HG02642 (cell line): ENCODE results near the gene FBF1.
"Not testable (repeated sequence)": the region's sequence is repeated elsewhere in the genome, so short reads cannot be mapped to it uniquely, and the experiment has no call there.

Source experiments
- ATAC-seq: cut with Tn5 transposase; IDR thresholded peaks from one replicate; pipeline ENCODE4 v1.9.1; 2021; ENCODE audit warnings: mild to moderate bottlenecking; ENCODE audit not compliant: unreplicated experiment, poor library complexity

The FBF1 gene

DNA sequence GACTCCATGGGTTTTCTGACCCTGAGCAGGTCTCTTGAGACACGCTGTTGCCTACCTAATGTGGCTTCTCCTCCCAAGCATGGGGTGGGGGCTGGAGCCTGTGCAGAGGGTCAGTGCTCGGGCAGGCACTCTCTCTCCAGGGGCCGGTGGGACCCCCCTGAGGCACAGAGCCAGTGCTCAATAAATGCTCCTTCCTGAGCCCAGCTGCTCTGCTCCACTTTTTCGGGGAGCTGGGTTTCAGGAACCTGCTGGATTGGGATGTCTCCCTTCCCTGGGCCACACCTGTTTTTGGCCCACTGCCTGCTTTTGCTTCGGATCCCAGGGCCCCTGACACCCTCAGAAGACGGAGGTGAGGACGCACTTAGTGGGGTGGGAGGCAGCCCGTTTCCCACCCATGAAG lies 42.8 kb downstream of the FBF1 start:
- ATAC-seq = no peak

DNA sequence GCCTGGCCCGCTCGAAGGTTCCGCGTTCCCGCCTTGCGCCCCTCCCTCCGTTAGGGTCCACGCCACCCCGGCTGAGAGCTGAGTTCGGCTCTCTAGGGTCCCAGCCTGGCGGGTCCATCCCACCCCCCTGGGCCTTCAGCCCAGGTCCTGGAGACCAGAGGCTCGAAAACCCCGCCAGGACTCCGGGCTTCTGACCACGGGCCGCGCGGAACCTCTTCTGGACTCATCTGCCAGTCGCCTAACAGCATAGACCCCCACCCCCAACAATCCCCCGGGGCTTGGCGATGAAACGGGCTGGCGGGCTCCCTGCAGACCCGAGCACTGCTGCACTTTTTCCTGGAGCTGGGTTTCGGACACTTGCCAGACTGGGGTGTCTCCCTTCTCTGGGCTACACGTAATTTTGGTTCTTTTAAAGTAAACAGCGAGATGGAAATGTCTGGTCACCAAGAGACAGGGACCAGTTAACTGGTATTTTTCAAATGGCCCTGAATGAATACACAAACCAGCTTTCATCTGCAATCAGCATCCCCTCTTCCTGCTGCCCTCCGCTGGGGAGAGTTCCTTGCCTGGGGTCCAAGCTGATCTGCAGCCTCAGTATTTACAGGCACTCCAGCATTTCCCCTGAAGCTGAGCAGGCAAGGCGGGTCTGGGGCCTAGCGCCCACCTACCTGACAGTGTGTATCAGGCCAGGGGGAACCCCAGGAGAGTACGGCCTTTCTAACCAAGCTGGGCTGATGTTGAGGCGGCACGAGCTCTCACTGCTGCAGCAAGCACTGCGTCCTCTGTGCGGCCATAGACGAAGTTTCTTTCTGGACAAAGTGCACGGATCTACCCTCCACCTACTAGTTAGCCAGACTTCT lies 43.5 kb downstream of the FBF1 start:
- ATAC-seq = no peak

DNA sequence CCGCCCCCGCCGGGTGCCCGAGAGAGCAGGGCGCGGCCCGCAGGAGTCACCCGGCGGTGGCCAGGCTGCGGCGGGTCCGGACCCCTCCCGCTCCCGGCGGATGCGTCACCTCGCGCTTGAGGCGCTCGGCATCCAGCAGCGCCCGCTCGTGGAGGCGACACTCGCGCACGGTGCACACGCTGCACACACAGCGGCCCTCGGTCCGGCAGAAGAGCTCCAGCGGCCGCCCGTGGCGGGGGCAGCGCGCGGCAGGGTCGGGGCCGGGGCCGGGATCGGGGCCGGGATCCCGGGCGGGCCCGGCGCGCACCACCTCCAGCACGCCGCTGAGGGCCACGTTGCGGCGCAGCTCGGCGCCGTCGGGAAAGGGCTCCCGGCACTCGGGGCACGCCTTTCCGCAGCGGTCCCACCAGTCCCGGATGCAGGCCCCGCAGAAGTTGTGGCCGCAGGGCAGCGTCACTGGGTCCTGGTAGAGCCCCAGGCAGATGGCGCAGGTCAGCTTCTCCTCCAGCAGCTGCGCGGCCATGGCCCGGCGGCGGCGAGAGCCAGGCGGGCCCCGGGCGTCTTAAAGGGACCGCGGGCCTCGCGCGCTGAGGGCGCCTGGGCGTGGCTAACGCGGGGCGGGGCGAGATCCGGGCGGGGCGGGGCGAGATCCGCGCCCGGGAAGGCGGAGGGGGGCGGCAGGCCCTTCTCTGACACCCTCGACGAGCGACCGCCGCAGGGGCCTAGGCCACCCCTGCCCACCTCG lies 44.3 kb downstream of the FBF1 start, which contains the start of gene TRIM65:
Gene TRIM65, minus strand, starts transcription at position 537 of the 745 bp plus-strand sequence. Its CDS starts 14 bp downstream, at position 523.
- peak; percentile 72 for ATAC-seq

DNA sequence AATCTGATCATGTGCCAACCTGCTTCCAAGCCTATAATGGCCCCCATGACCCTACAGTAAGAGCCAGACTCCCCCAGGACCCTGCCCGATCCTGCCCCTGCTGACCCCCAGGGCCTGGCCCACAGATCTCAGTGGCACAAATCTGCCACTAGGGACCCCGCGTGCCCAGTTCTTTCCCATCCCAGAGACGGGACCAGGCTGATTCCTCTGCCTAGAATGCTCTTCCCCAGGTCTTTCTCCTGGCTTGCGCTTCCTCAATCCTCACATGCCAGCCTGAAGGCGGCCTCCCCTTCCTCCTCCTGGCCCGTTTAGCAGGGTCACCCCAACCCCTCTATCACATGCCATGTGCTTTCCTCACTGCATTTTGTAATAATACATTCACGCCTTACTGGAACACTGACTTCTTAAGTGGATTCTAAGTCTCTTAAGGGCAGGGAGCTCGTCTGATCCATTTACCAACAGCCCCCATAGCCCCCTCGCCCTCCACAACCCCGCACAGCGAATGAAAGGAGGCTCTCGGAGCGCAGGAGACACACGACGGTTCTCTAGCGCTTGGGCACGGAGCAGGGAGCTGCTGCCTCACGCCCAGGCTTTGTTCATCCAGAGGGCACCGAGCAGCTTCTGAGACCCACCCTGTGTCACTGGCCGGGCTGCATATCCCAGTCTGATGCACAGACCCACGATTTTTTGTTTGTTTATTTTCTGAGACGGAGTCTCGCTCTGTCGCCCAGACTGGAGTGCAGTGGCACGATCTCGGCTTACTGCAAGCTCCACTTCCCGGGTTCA lies 45.3 kb downstream of the FBF1 start:
- no peak for ATAC-seq

DNA sequence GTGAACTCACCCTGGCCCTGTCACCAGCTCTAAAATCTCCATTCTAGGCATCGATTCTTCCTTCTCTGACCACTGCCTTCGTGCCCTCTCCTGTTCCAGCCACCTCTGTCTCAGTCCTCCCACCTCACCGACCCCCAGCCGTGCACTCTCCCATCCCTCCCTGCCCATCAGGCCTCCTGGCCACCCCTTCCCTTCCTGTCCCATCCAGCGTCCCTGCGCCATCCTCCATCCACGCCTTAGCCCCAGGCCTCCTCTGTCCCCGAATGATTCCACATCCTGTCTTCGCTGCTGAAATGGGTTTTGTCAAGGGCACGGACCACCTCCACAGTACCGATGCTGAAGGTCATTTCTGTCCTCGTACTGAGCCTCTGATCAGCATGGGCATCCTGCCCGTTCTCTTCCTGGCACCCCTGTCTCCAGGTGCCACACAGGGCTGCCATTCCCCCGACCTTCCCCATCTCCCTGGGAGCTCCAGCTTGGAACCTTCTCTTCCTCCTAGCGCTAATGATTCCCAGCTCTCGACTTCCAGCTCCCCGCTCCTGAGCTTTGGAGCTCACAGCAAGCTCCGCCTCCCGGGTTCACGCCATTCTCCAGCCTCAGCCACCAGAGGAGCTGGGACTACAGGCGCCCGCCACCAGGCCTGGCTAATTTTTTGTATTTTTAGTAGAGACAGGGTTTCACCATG lies 46.7 kb downstream of the FBF1 start:
- no peak for ATAC-seq

DNA sequence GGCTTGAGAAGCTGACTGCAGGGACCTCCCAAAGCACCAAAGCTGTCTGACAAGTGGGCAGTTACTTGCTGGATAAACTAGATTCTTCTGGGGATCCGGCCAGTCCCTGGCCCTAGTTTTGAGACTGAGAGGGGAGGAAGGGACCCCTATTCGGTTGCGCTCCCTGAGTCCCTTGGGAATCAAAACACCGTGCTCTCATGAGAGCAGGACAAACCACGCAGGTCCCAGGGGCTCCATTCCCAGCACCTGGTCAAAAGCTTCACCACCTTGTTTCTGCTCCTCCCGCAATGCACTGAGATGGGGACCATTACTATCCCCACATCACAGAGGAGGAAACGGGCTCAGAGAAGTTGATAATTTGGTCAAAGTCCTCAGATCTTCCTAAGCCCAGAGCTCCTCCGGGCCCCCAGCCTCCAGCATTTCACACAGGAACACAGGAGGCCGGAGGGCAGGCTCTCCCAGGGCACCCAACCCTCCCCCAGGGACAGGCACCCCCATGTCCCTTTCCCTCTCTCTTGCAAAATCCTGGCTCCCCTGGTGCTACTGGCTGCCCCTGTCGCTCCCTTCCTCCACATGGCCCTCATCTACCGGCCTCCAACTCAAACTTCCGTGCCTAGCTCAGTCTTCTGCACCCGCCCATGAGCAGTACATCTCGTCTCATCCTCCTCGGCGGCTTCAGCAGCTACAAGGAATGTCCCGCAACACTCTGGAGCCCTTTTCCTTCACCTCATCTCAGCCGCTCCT lies 47.4 kb downstream of the FBF1 start:
- no peak for ATAC-seq

DNA sequence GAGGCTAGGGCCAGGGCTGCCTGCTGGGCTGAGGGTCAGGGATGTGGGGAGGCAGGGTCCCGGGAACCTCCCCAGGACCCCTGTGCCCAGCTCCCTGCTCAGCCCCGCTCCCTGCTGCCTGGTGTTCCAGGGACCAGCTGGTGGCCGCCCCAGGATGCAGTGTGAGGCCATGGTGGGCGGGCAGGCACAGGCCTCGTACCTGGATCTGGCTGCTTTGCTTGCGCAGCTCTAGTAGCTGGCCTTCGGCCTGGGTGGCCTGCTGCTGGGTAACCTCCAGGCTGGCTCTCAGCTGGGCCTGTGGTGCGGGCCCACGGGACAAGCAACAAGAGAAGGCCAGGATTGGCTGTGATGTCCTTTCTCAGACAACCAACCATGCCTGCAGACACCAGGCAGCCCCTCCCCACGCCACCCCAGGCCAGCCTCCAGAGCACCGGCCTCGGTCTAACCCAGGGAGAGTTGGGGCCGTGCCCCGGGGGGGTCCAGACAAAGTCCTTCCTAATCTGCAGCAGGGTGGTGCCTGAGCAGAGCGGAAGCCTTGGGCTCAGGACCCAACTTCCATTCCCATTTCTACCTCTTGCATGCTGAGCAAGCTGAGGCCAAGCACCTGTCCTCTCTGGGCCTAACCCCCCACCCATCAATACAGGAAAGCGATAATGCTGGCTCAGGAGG lies 48.2 kb downstream of the FBF1 start:
- no peak for ATAC-seq

DNA sequence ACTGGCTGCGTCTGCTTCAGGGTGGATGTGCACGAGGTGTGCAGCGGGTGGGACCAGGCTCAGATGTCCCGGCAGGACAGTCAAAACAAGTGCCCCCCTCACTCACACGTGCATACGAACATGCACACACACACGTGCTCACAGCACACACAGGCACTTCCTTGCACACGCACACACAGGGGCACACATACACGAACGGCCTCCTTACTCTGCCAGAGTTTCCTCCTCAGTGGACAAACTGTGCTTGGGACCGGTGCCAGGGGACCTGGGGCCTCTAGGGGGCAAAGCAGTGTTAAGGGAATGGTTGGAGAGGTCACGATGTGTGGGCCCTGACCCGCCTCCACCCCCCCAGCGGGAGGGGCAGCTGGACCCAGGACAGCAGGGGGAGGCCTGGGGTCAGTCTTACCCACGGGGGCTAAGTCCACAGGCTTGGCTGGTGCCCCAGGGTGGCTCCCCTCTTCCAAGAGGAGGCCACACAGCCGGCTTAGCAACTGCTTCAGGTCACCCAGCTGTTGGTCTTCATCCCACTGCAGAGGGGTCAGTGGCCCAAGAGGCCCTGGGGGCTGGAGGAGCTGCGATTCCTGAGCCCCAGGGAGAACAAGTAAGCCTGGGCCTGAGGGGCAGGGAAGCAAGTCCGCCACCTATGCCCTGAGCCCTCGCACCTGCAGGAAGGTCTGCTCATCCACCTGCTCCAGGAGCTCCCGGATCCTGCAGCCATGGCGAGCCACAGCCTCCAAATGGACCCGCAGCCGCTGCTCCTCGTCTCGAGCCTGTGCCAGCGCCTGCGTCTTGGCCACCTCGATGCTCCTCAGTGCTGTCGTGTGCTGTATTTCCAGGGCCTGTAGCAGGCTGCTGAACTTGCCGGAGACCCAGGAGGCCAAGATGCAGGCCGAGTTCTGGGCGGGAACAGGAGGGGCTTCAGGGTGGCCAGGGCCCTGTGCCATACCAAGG lies 49.0 kb downstream of the FBF1 start:
- no peak for ATAC-seq

DNA sequence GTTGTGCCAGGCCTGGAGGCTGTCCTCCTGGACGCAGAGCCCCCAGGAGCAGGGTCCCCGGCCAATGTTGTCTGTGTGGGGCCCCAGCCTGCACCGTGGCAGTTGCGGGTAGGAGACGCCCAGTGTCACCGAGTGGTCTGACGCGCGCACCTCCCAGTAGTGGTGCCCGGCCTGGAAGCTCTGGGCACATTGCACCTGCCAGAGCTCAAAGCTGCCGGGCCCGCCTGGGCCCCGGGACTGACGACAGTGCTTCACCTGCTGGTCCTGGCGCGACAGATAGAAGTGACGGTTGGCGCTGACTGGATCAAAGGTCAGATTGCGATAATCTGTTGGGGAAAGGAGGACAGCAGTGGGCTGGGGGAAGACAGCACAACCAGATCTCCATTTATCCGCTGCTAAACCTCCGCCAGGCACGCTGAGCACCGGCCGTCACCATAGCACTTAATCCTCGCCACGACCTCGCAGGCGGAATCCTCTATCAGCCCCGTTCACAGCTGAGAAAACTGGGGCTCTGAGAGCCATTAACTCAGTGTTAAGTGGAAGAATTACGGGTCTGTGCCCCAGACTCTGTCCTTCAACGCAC lies 49.7 kb downstream of the FBF1 start:
- ATAC-seq = no peak

DNA sequence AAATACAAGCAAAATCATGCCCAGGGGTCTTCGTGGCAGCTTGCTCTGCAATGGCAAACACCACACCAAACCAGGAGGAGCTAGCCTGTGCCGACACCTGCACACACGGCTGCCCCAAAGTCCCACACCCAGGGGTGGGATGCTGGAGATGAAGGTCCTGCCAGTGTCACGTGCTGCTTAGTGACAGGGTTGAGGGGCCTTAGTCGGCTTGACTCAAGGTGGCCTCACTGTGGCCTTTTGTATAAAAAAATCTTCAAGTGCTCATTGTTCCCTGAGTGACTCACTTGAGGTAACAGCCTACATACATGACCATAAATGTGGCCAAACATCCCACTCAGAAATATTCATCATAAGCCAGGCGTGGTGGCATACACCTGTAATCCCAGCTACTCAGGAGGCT lies 51.4 kb downstream of the FBF1 start:
- ATAC-seq = no peak

DNA sequence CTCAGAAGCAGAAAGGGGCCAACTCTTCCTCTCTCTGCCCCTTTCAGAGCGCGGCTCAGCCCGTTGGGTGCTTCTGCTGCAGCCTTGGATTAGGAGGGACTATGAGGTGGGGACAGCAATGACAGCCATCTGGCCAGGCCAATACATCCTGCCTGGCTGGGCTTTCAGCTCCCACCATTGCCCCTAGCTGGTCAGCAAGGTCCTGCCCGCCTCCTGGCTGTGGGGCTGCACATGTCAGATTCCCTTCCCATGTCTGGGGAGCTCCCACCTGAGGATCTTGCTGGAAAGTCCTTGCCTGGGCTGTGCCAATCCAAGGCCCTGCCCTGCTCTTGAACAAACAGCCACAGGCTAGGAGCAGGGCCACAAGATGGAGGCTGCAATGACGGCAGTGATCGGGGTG lies 52.4 kb downstream of the FBF1 start:
- no peak for ATAC-seq

DNA sequence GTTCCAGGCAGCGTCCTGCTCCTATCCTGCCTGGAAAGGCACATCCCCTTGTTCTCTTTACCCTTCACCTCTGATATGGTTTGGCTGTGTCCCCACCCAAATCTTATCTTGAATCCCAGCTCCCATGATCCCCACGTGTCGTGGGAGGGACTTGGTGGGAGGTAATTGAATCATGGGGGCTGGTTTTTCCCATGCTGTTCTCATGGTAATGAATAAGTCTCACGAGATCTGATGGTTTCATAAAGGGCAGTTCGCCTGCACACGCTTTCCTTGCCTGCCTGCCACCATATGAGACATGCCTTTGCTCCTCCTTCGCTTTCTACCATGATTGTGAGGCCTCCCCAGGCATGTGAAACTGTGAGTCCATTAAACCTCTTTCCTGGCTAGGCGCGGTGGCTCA lies 55.0 kb downstream of the FBF1 start:
- not testable (repeated sequence) for ATAC-seq

DNA sequence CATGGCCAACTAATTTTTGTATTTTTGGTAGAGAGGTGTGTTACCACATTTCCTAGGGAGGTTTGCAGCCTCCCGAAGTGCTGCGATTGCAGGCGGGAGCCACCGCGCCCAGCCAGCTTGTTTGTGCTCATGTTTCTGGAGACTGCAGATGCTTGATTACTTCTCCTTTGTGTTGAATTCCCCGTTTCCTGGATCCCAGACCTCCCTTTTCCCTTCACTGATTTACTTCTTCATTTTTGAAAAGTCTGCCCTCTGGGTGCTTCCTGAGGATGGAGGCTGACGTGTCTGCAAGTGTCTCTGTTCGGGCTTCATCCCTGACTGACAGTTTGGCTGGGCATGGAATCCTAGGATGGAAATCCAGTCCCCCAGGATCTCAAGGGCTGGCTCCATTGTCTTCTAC lies 55.4 kb downstream of the FBF1 start:
- ATAC-seq = no peak

DNA sequence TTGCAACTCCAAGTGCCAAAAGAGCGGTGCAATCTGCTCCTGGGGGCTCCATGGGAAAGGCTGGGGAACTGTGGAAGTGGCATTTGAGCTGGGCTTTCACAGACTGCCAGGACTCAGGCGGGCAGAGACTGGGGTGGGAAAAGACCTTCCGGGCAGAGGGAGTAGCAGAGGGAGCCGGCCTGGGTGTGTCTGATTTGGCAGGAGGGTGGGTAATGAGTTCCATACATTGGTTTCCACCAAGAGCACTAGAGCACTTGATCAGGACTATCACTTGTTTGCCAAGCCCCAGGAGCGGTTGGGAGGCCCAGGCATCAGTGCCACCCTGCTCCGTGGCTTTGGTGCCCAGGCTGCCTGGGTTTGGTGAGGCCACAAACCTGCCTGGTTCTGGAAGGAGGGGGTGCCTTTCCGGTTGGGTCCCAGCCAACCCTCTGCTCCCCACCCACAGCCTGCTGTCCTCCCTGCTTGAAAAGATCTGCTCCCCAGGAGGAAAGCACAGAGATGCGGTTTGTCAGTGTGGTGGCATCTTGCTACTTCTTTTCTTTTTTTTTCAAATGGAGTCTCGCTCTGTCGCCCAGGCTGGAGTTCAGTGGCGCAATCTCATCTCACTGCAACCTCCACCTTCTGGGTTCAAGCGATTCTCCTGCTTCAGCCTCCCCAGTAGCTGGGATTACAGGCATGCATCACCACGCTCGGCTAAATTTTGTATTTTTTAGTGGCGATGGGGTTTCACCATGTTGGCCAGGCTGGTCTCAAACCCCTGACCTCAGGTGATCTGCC lies 59.0 kb downstream of the FBF1 start:
- no peak for ATAC-seq

DNA sequence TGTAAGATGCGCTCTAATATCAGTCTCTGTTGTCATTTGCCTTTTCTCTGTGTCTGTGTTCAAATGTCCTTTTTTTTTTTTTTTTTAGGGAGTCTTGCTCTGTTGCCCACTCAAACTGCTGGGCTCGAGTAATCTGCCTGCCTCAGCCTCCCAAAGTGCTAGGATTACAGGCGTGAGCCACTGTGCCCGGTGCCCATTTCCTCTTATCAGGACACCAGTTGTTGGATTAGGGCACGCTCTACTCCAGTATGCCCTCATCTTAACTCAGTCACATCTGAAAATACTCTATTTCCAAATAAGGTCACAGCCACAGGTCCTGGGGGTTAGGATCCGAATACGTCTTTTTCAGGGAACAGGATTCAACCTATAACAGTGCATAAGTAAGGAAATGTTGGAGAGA lies 60.6 kb downstream of the FBF1 start:
- ATAC-seq = no peak

DNA sequence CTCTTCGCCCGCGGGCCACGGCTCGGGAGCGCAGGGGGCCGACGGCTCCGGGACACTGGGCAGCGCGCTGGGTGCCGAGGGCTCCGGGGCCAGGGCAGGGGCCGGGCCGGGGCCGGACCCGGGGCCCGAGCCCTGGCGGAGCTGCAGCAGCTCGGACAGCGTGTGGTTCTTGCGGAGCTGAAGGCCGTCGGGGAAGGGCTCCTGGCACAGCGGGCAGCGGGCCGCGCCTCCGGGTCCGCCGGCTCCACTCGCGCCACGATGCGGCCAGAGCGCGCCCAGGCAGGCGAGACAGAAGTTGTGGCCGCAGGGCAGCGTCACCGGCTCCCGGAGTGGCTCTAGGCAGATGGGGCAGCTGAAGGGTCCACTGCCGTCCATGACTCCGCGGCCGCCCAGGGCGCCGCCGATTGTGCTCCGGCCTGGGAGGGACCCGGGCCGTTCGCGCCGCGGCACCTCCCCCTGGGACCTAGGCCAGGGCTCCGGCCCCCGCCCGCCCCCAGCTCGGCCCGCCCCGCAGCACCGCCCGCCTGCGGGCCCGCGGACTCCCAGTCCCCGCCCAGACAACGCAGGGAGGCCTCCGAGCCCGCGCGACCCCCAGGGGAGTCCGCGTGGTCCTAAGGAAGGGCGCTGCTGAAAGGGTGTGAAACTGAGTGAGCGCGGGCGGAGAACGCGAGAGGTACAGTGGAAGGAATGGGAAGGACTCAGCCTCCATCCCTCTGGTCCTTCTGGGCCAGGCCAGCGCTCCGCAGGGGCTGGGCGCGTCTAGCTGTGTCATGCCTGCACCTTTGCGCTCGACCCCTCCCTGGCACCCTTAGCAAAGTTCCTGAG lies 62.5 kb downstream of the FBF1 start, which contains the start of gene TRIM47:
Gene TRIM47, minus strand, starts transcription at position 408 of the 825 bp plus-strand sequence. Its CDS starts 33 bp downstream, at position 375.
- peak; percentile 17 for ATAC-seq
